Mucosa of stomach (tissue), 1 donor: Measurements from ENCODE around the gene MYH14.

ENCODE experiments used
- H3K27me3 ChIP-seq: one replicate; pipeline ENCODE4 v1.7.0; 2013; ENCODE audit warnings: mild to moderate bottlenecking, low read length; ENCODE audit not compliant: control insufficient read depth, insufficient read depth
- H3K36me3 ChIP-seq: one replicate; pipeline ENCODE4 v1.7.0; 2013; ENCODE audit warnings: low read length; ENCODE audit not compliant: control insufficient read depth, insufficient read depth
- H3K4me1 ChIP-seq: one replicate; pipeline ENCODE4 v1.7.0; 2013; ENCODE audit warnings: mild to moderate bottlenecking, low read length; ENCODE audit not compliant: control insufficient read depth, insufficient read depth
- H3K4me3 ChIP-seq: one replicate; pipeline ENCODE4 v1.7.0; 2013; ENCODE audit warnings: low read length
- H3K9ac ChIP-seq: one replicate; pipeline ENCODE4 v1.7.0; 2013; ENCODE audit warnings: mild to moderate bottlenecking, low read length, moderate library complexity
- H3K9me3 ChIP-seq: one replicate; pipeline ENCODE4 v1.7.0; 2013; ENCODE audit warnings: mild to moderate bottlenecking, low read length, moderate library complexity; ENCODE audit not compliant: control insufficient read depth
- donor health status: Pancreatic carcinoma.

MYH14 gene

DNA sequence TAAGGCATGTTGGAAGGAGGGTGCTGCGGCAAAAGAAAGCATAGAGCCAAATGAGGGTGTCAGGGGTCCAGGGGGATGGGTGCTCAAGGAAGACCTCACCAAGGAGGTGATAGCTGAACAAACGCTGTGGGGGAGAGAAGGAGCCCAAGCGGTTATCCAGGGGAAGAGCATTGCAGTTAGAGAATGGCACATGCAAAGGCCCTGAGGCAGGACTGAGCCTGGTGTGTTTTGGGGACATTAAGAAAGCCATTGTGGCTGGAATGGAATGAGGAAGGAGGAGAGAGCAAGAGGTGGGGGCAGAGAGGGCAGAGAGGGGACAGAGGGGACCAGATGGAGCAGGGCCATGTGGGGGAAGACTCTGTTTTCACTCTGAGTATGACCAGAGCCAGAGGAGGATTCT lies 6.1 kb upstream of the MYH14 start:
- Histone ChIP-seq H3K4me1 (no peaks in the 10 kb centered on the region), H3K36me3 (no peaks in the 10 kb centered on the region), H3K4me3 (no peak overlapping the region), H3K9me3 (no peaks in the 10 kb centered on the region), H3K27me3 (peaks cover 3% of the 10 kb centered on the region), H3K9ac (no peak overlapping the region)

- H3K9me3 ChIP-seq = no peaks in the 10 kb centered on the region
- no peaks in the 10 kb centered on the region for H3K4me1 ChIP-seq
- no peaks in the 10 kb centered on the region for H3K36me3 ChIP-seq
- no peak overlapping the region for H3K9ac ChIP-seq
- H3K27me3 ChIP-seq = peaks cover 9% of the 10 kb centered on the region
- no peak overlapping the region for H3K4me3 ChIP-seq
Observed at GRCh38 chr19:50198431-50199258, 4.8 kb upstream of the MYH14 start.

- Histone ChIP-seq H3K9ac (no peak overlapping the region), H3K4me1 (peaks cover 5% of the 10 kb centered on the region)
Observed at GRCh38 chr19:50199259-50199555, 4.2 kb upstream of the MYH14 start.

DNA sequence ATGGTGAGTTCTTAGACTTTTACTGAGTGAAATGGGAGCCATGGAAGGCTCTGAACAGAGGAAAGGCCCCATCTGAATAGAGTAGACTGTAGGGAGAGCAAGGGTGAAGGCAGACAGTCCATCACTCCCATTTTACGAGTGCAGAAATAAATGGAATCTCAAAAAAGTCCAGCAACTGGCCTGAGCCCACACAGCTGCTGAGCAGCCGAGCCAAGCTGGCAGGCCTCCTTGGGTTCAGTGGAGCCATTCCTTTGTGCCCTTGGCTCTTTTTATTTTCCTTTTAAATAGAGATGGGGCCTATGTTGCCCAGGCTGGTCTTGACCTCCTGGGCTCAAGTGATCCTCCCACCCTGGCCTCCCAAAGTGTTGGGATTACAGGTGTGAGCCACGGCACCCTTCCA lies 1.0 kb upstream of the MYH14 start:
- Histone ChIP-seq H3K9me3 (no peaks in the 10 kb centered on the region), H3K27me3 (peaks cover 9% of the 10 kb centered on the region), H3K4me1 (peaks cover 18% of the 10 kb centered on the region), H3K36me3 (no peaks in the 10 kb centered on the region), H3K4me3 (no peak overlapping the region), H3K9ac (no peak overlapping the region)

More at GRCh38 chr19:50199259-50199555, 4.2 kb upstream of the MYH14 start:
- Histone ChIP-seq H3K4me3 (no peak overlapping the region), H3K36me3 (no peaks in the 10 kb centered on the region), H3K27me3 (peaks cover 12% of the 10 kb centered on the region), H3K9me3 (no peaks in the 10 kb centered on the region)

GRCh38 chr19:50202962-50203280 lies 501 bp upstream of the MYH14 start:
- Histone ChIP-seq H3K4me1 (peaks cover 24% of the 10 kb centered on the region), H3K27me3 (peaks cover 9% of the 10 kb centered on the region), H3K9ac (no peak overlapping the region), H3K9me3 (no peaks in the 10 kb centered on the region), H3K4me3 (no peak overlapping the region), H3K36me3 (no peaks in the 10 kb centered on the region)

- Histone ChIP-seq H3K4me1 (peaks cover 24% of the 10 kb centered on the region), H3K27me3 (peaks cover 9% of the 10 kb centered on the region), H3K4me3 (peak overlapping the region; percentile 12), H3K36me3 (no peaks in the 10 kb centered on the region), H3K9me3 (no peaks in the 10 kb centered on the region), H3K9ac (peak overlapping the region; percentile 74)
Observed at GRCh38 chr19:50204081-50204428, 633 bp downstream of the MYH14 start.

GRCh38 chr19:50204811-50205675 lies 1.6 kb downstream of the MYH14 start:
- peaks cover 9% of the 10 kb centered on the region for H3K27me3 ChIP-seq
- H3K9ac ChIP-seq = peak overlapping the region; percentile 97
- peak overlapping the region; percentile 84 for H3K4me3 ChIP-seq

GRCh38 chr19:50205681-50206138 lies 2.3 kb downstream of the MYH14 start:
- H3K9me3 ChIP-seq = no peaks in the 10 kb centered on the region
- H3K4me3 ChIP-seq = peak overlapping the region; percentile 84
- H3K4me1 ChIP-seq = peaks cover 24% of the 10 kb centered on the region
- H3K27me3 ChIP-seq = peaks cover 9% of the 10 kb centered on the region
- no peaks in the 10 kb centered on the region for H3K36me3 ChIP-seq
- peak overlapping the region; percentile 97 for H3K9ac ChIP-seq

More at GRCh38 chr19:50204811-50205675, 1.6 kb downstream of the MYH14 start:
- H3K4me1 ChIP-seq = peaks cover 24% of the 10 kb centered on the region
- H3K9me3 ChIP-seq = no peaks in the 10 kb centered on the region
- H3K36me3 ChIP-seq = no peaks in the 10 kb centered on the region

- no peaks in the 10 kb centered on the region for H3K36me3 ChIP-seq
- peak overlapping the region; percentile 84 for H3K4me3 ChIP-seq
- peaks cover 9% of the 10 kb centered on the region for H3K27me3 ChIP-seq
- H3K9ac ChIP-seq = peak overlapping the region; percentile 97
- peaks cover 24% of the 10 kb centered on the region for H3K4me1 ChIP-seq
- no peaks in the 10 kb centered on the region for H3K9me3 ChIP-seq
Observed at GRCh38 chr19:50206191-50206590, 2.8 kb downstream of the MYH14 start.

DNA sequence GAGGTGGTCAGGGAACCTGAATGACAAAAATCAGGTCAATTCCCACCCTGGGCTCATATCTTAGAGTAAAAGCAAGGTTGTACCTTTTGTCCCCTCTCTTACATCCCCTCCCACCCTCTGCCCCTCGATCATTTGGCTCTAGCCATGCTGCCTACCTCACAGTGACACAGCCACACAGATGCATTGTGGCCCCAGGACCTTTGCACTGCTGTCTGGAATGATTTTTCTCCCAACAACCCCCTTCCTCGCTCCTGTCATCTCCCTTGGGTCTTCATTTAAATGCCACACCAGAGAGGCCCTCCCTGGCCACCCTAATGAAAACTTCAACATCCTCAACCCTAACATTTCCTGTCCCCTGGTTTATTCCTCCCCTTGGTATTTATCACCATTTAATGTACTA lies 4.3 kb downstream of the MYH14 start:
- Histone ChIP-seq H3K36me3 (no peaks in the 10 kb centered on the region), H3K4me1 (peaks cover 30% of the 10 kb centered on the region), H3K9me3 (no peaks in the 10 kb centered on the region), H3K27me3 (peaks cover 9% of the 10 kb centered on the region), H3K4me3 (no peak overlapping the region), H3K9ac (peak overlapping the region; percentile 1)

- no peaks in the 10 kb centered on the region for H3K27me3 ChIP-seq
- H3K4me3 ChIP-seq = no peak overlapping the region
- H3K9ac ChIP-seq = no peak overlapping the region
- peaks cover 36% of the 10 kb centered on the region for H3K4me1 ChIP-seq
- H3K36me3 ChIP-seq = no peaks in the 10 kb centered on the region
- H3K9me3 ChIP-seq = no peaks in the 10 kb centered on the region
Observed at GRCh38 chr19:50209131-50209530, 5.7 kb downstream of the MYH14 start.

DNA sequence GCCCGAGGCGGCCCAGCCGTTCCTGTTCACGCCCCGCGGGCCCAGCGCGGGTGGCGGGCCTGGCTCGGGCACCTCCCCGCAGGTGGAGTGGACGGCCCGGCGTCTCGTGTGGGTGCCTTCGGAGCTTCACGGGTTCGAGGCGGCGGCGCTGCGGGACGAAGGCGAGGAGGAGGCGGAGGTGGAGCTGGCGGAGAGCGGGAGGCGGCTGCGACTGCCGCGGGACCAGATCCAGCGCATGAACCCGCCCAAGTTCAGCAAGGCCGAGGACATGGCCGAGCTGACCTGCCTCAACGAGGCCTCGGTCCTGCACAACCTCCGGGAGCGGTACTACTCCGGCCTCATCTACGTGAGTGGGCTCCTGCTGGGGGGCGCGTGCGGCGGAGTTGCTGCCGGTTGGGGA lies 7.0 kb downstream of the MYH14 start:
- Histone ChIP-seq H3K9me3 (no peaks in the 10 kb centered on the region), H3K9ac (no peak overlapping the region), H3K36me3 (no peaks in the 10 kb centered on the region), H3K4me1 (peaks cover 35% of the 10 kb centered on the region), H3K27me3 (no peaks in the 10 kb centered on the region), H3K4me3 (no peak overlapping the region)
